Mesenchymal stem cell (in vitro differentiated cells and primary cell): ENCODE measurements around the gene UGT1A9.
"Not testable (repeated sequence)": the region's sequence is repeated elsewhere in the genome, so short reads cannot be mapped to it uniquely, and the experiment has no call there.

Experiments
- DNase-seq: peaks from one replicate; pipeline ENCODE4 v3.0.0-alpha.2; 2013
- H2AFZ ChIP-seq: one replicate; pipeline ENCODE4 v1.6.1; 2013; ENCODE audit warnings: low read depth, mild to moderate bottlenecking, control low read depth, inconsistent platforms, low read length, moderate library complexity
- H2AK5ac ChIP-seq: 2 replicates; pipeline ENCODE4 v1.6.1; 2013; ENCODE audit warnings: low read length, moderate library complexity, mild to moderate bottlenecking, inconsistent platforms; ENCODE audit not compliant: severe bottlenecking
- H2BK120ac ChIP-seq: one replicate; pipeline ENCODE4 v1.6.1; 2013; ENCODE audit warnings: low read depth, mild to moderate bottlenecking, inconsistent platforms, low read length, moderate library complexity
- H2BK12ac ChIP-seq, 2 experiments: one replicate each; pipeline ENCODE4 v1.6.1; 2013; ENCODE audit warnings: inconsistent platforms in 2 of 2, low read length in 2 of 2, mild to moderate bottlenecking in 2 of 2, moderate library complexity in 2 of 2, control low read depth in 1 of 2
- H2BK15ac ChIP-seq: one replicate; pipeline ENCODE4 v1.6.1; 2013; ENCODE audit warnings: mild to moderate bottlenecking, low read depth, inconsistent platforms; ENCODE audit not compliant: poor library complexity, severe bottlenecking
- H2BK5ac ChIP-seq: 2 replicates; pipeline ENCODE4 v1.6.1; 2013; ENCODE audit warnings: low read depth, mild to moderate bottlenecking, low read length, control low read depth, inconsistent platforms; ENCODE audit not compliant: poor library complexity, severe bottlenecking
- H3K14ac ChIP-seq, 2 experiments: one replicate each; pipeline ENCODE4 v1.6.1; 2013; ENCODE audit warnings: inconsistent platforms in 2 of 2, low read length in 2 of 2, control low read depth in 1 of 2, mild to moderate bottlenecking in 1 of 2, moderate library complexity in 1 of 2
- H3K18ac ChIP-seq, 2 experiments: one replicate each; pipeline ENCODE4 v1.6.1; 2013; ENCODE audit warnings: inconsistent platforms in 2 of 2, low read length in 2 of 2, control low read depth in 1 of 2, low read depth in 1 of 2, mild to moderate bottlenecking in 1 of 2
- H3K23ac ChIP-seq, 2 experiments: one replicate each; pipeline ENCODE4 v1.6.1; 2013; ENCODE audit warnings: inconsistent platforms in 2 of 2, low read length in 2 of 2, mild to moderate bottlenecking in 2 of 2, moderate library complexity in 2 of 2, control low read depth in 1 of 2
- H3K27ac ChIP-seq: 2 replicates; pipeline ENCODE4 v1.5.1; 2013; ENCODE audit warnings: mild to moderate bottlenecking, moderate library complexity, low read length, control low read depth, inconsistent platforms; ENCODE audit not compliant: poor library complexity, severe bottlenecking
- H3K27me3 ChIP-seq, 2 experiments: 2 replicates each; pipeline versions ENCODE4 v1.6.1 to v1.7.0; 2013; ENCODE audit warnings: low read length in 2 of 2, mild to moderate bottlenecking in 2 of 2, moderate library complexity in 2 of 2, control low read depth in 1 of 2, inconsistent platforms in 1 of 2; ENCODE audit not compliant: control insufficient read depth in 1 of 2, insufficient read depth in 1 of 2
- H3K36me3 ChIP-seq, 2 experiments: 2 replicates each; pipeline versions ENCODE4 v1.6.1 to v1.7.0; 2013; ENCODE audit warnings: low read length in 2 of 2, control low read depth in 1 of 2, inconsistent platforms in 1 of 2, low read depth in 1 of 2, mild to moderate bottlenecking in 1 of 2; ENCODE audit not compliant: insufficient read depth in 2 of 2, control insufficient read depth in 1 of 2
- H3K4ac ChIP-seq, 2 experiments: one replicate each; pipeline ENCODE4 v1.6.1; 2013; ENCODE audit warnings: inconsistent platforms in 2 of 2, low read length in 2 of 2, mild to moderate bottlenecking in 2 of 2, moderate library complexity in 2 of 2, control low read depth in 1 of 2, low read depth in 1 of 2
- H3K4me1 ChIP-seq: 2 replicates; pipeline ENCODE4 v1.6.1; 2013; ENCODE audit warnings: low read depth, low read length, control low read depth; ENCODE audit not compliant: control insufficient read depth, insufficient read depth
- H3K4me2 ChIP-seq: 2 replicates; pipeline ENCODE4 v1.6.1; 2013; ENCODE audit warnings: low read length, mild to moderate bottlenecking, inconsistent platforms; ENCODE audit not compliant: poor library complexity, severe bottlenecking
- H3K4me3 ChIP-seq, 2 experiments: 2 replicates each; pipeline versions ENCODE4 v1.5.1 to v1.7.0; 2013; ENCODE audit warnings: low read length in 2 of 2, mild to moderate bottlenecking in 2 of 2, control low read depth in 1 of 2, low read depth in 1 of 2; ENCODE audit not compliant: insufficient read depth in 1 of 2
- H3K79me1 ChIP-seq: replicated peaks from 2 replicates; pipeline ENCODE4 v1.6.1; 2013; ENCODE audit warnings: mild to moderate bottlenecking, control low read depth, low read length, inconsistent platforms; ENCODE audit not compliant: poor library complexity, severe bottlenecking
- H3K9ac ChIP-seq: 2 replicates; pipeline ENCODE4 v1.7.0; 2013; ENCODE audit warnings: mild to moderate bottlenecking, low read length, moderate library complexity
- H3K9me3 ChIP-seq: 2 replicates; pipeline ENCODE4 v1.7.0; 2013; ENCODE audit warnings: mild to moderate bottlenecking, low read length; ENCODE audit not compliant: control insufficient read depth
- H4K8ac ChIP-seq: one replicate; pipeline ENCODE4 v1.6.1; 2013; ENCODE audit warnings: inconsistent platforms, mild to moderate bottlenecking, low read length, moderate library complexity
- H4K91ac ChIP-seq: one replicate; pipeline ENCODE4 v1.6.1; 2013; ENCODE audit warnings: mild to moderate bottlenecking, low read length, inconsistent platforms
- WGBS: methylation state at CpG from one replicate; pipeline ENCODE4 v1.1.7; 2013; ENCODE audit warnings: mixed read lengths; 5-methylcytosine and 5-hydroxymethylcytosine counted together

UGT1A9 gene

GRCh38 chr2:233751212-233752009 lies 79.7 kb downstream of the UGT1A9 start:
- not testable (repeated sequence) for H3K23ac ChIP-seq, H3K79me1 ChIP-seq, H2AFZ ChIP-seq, H3K4ac ChIP-seq, H3K36me3 ChIP-seq, H2BK120ac ChIP-seq, H3K4me3 ChIP-seq, H2BK12ac ChIP-seq, DNase-seq, H3K9me3 ChIP-seq, H3K4me1 ChIP-seq, H3K9ac ChIP-seq, H4K8ac ChIP-seq, H3K27ac ChIP-seq, H3K18ac ChIP-seq, H4K91ac ChIP-seq, H3K4me2 ChIP-seq, H2AK5ac ChIP-seq, H3K14ac ChIP-seq, H2BK5ac ChIP-seq, H2BK15ac ChIP-seq
- whole genome bisulfite sequencing, result 56% methylated on average over 2 of the region's 2 CpGs
- H3K27me3 ChIP-seq, result peaks cover 0 to 13% of the 10 kb centered on the region in 2 experiments

- Histone ChIP-seq H2BK120ac (no peak overlapping the region), H2BK12ac (no peak overlapping the region), H2BK5ac (no peak overlapping the region), H3K4ac (no peak overlapping the region), H3K14ac (no peak overlapping the region), H3K4me1 (no peaks in the 10 kb centered on the region), H3K23ac (no peak overlapping the region), H3K27me3 (peaks cover 0 to 13% of the 10 kb centered on the region in 2 experiments), H2BK15ac (no peak overlapping the region), H2AFZ (no peak overlapping the region), H4K8ac (no peak overlapping the region), H3K36me3 (no peaks in the 10 kb centered on the region), H3K9me3 (peaks cover 3% of the 10 kb centered on the region), H3K4me2 (no peak overlapping the region), H2AK5ac (no peak overlapping the region), H3K27ac (no peak overlapping the region), H4K91ac (no peak overlapping the region), H3K79me1 (no peaks in the 10 kb centered on the region), H3K18ac (no peak overlapping the region), H3K4me3 (no peak overlapping the region), H3K9ac (no peak overlapping the region)
- no peak for DNase-seq
- 92% methylated on average over 42 of the region's 44 CpGs for WGBS
These were observed 83.3 kb downstream of the UGT1A9 start for GRCh38 chr2:233754872-233755611.

- Histone ChIP-seq H3K4ac (no peak overlapping the region), H4K91ac (no peak overlapping the region), H3K23ac (no peak overlapping the region), H3K36me3 (no peaks in the 10 kb centered on the region), H3K4me2 (no peak overlapping the region), H3K4me1 (no peaks in the 10 kb centered on the region), H4K8ac (no peak overlapping the region), H3K27ac (no peak overlapping the region), H3K9ac (no peak overlapping the region), H3K9me3 (peaks cover 3% of the 10 kb centered on the region), H2BK5ac (no peak overlapping the region), H3K27me3 (peaks cover 0 to 10% of the 10 kb centered on the region in 2 experiments), H2AFZ (no peak overlapping the region), H3K4me3 (no peak overlapping the region), H2BK15ac (no peak overlapping the region), H2BK12ac (no peak overlapping the region), H2BK120ac (no peak overlapping the region), H2AK5ac (no peak overlapping the region), H3K18ac (no peak overlapping the region), H3K14ac (no peak overlapping the region), H3K79me1 (no peaks in the 10 kb centered on the region)
- DNase-seq, result no peak
- 82% methylated on average over 4 of the region's 7 CpGs for WGBS
These were observed 84.9 kb downstream of the UGT1A9 start for GRCh38 chr2:233756429-233757081.

- Histone ChIP-seq H3K14ac (no peak overlapping the region), H3K4ac (no peak overlapping the region), H3K27me3 (peaks cover 0 to 5% of the 10 kb centered on the region in 2 experiments), H3K9ac (no peak overlapping the region), H3K27ac (no peak overlapping the region), H2BK120ac (no peak overlapping the region), H3K79me1 (no peaks in the 10 kb centered on the region), H2BK12ac (no peak overlapping the region), H2BK5ac (no peak overlapping the region), H3K9me3 (peaks cover 2% of the 10 kb centered on the region), H2AK5ac (no peak overlapping the region), H4K8ac (no peak overlapping the region), H2BK15ac (no peak overlapping the region), H3K4me3 (no peak overlapping the region), H3K36me3 (no peaks in the 10 kb centered on the region), H3K23ac (no peak overlapping the region), H4K91ac (no peak overlapping the region), H3K4me1 (no peaks in the 10 kb centered on the region), H3K18ac (no peak overlapping the region), H3K4me2 (no peak overlapping the region), H2AFZ (no peak overlapping the region)
- DNase-seq, result no peak
These were observed 86.4 kb downstream of the UGT1A9 start for GRCh38 chr2:233758141-233758540.
